ENCODE data around the gene SLC39A13. TPM values are rescaled to one million over a fixed set of nuclear protein-coding genes. Genes with fewer than 3 reads are reported as not detected.

Gene SLC39A13
- 100 to 1,000 TPM in 2 of 6 experiments, 10 to 100 TPM in 4; 78.2 to 126 (median 86.4) TPM for total RNA-seq (2021; fragmentation: NEBNext Ultra II Directional; extraction: Animal tissue kit (Norgen Biotek cat#: 25700))
- long read RNA-seq, partial matches to known transcripts: 62 of 193 reads
- long read RNA-seq, other reads (novel, unspliced or antisense): 129 of 193 reads

- TF ChIP-seq, protein P1, sequence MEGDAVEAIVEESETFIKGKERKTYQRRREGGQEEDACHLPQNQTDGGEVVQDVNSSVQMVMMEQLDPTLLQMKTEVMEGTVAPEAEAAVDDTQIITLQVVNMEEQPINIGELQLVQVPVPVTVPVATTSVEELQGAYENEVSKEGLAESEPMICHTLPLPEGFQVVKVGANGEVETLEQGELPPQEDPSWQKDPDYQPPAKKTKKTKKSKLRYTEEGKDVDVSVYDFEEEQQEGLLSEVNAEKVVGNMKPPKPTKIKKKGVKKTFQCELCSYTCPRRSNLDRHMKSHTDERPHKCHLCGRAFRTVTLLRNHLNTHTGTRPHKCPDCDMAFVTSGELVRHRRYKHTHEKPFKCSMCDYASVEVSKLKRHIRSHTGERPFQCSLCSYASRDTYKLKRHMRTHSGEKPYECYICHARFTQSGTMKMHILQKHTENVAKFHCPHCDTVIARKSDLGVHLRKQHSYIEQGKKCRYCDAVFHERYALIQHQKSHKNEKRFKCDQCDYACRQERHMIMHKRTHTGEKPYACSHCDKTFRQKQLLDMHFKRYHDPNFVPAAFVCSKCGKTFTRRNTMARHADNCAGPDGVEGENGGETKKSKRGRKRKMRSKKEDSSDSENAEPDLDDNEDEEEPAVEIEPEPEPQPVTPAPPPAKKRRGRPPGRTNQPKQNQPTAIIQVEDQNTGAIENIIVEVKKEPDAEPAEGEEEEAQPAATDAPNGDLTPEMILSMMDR (IDR thresholded peaks at IDR 0.05): peak; percentile 96
- DNase-seq: peak; percentile 95
- Mint-ChIP-seq H3K4me3 (peak within 1 kb of the TSS; percentile 94), H3K36me3 (ENCODE audit: low read depth) (no peaks in the 10 kb centered on the region; the same call in 1 of the 2 replicates), H3K27ac (peak within 1 kb of the TSS; percentile 97), H3K9me3 (no peaks in the 10 kb centered on the region), H3K27me3 (ENCODE audit: insufficient read depth) (peaks cover 3% of the 10 kb centered on the region; the same call in 1 of the 2 replicates), H3K4me1 (ENCODE audit: low read depth) (peaks cover 30% of the 10 kb centered on the region)
These were observed at the start of gene SLC39A13 for GRCh38 chr11:47407746-47408590. Gene SLC39A13, plus strand, starts transcription at chr11:47408590. Its CDS starts 1,505 bp downstream, at chr11:47410095.

GRCh38 chr11:47358731-47359051 lies 49.7 kb upstream of the SLC39A13 start:
- no peak overlapping the region for H3K27ac Mint-ChIP-seq
- no peaks in the 10 kb centered on the region for H3K36me3 Mint-ChIP-seq (ENCODE audit: low read depth)
- H3K27me3 Mint-ChIP-seq (ENCODE audit: insufficient read depth): no peaks in the 10 kb centered on the region; the same call in 1 of the 2 replicates

GRCh38 chr11:47359162-47359561 lies 49.2 kb upstream of the SLC39A13 start:
- no peak for DNase-seq
- no peak overlapping the region for H3K4me3 Mint-ChIP-seq
- no peaks in the 10 kb centered on the region; the same call in 1 of the 2 replicates for H3K27me3 Mint-ChIP-seq (ENCODE audit: insufficient read depth)
- TF ChIP-seq, protein P1 (IDR thresholded peaks at IDR 0.05): no peak
- H3K27ac Mint-ChIP-seq: no peak overlapping the region
- no peaks in the 10 kb centered on the region for H3K9me3 Mint-ChIP-seq
- no peaks in the 10 kb centered on the region for H3K4me1 Mint-ChIP-seq (ENCODE audit: low read depth)
- no peaks in the 10 kb centered on the region for H3K36me3 Mint-ChIP-seq (ENCODE audit: low read depth)

More at GRCh38 chr11:47358731-47359051, 49.7 kb upstream of the SLC39A13 start:
- Mint-ChIP-seq H3K9me3 (no peaks in the 10 kb centered on the region), H3K4me3 (no peak overlapping the region), H3K4me1 (ENCODE audit: low read depth) (no peaks in the 10 kb centered on the region)
- no peak for DNase-seq
- TF ChIP-seq, protein P1 (IDR thresholded peaks at IDR 0.05): no peak

DNA sequence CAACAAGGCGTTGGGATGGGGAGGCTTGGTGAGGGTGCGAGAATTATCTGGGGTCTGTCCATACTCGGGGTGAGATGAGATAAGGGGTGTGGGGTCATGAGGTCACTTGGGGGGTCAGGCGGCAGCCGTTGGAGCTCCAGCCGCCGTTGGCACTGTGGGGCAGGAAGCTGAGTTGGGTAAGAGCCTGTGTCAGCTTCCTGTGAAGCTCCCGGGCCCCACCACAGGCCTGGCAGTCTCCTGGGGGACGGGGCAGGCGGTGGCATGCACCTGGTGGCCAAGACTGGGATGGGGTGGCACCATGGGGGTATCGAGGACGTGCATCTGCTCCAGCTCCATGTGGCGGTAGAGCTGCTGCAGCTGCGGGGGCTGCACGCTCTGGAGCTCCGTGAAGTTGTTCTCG lies 48.8 kb upstream of the SLC39A13 start:
- H3K27ac Mint-ChIP-seq: no peak overlapping the region
- H3K4me3 Mint-ChIP-seq: no peak overlapping the region
- peaks cover 3% of the 10 kb centered on the region; the same call in 1 of the 2 replicates for H3K27me3 Mint-ChIP-seq (ENCODE audit: insufficient read depth)
- TF ChIP-seq, protein P1 (IDR thresholded peaks at IDR 0.05): no peak
- no peaks in the 10 kb centered on the region for H3K36me3 Mint-ChIP-seq (ENCODE audit: low read depth)
- DNase-seq: no peak
- no peaks in the 10 kb centered on the region for H3K9me3 Mint-ChIP-seq
- H3K4me1 Mint-ChIP-seq (ENCODE audit: low read depth): no peaks in the 10 kb centered on the region

GRCh38 chr11:47360341-47360740 lies 48.0 kb upstream of the SLC39A13 start:
- Mint-ChIP-seq H3K36me3 (ENCODE audit: low read depth) (no peaks in the 10 kb centered on the region), H3K4me1 (ENCODE audit: low read depth) (no peaks in the 10 kb centered on the region), H3K4me3 (no peak overlapping the region), H3K27ac (no peak overlapping the region), H3K27me3 (ENCODE audit: insufficient read depth) (peaks cover 4% of the 10 kb centered on the region; the same call in 1 of the 2 replicates), H3K9me3 (no peaks in the 10 kb centered on the region)
- TF ChIP-seq, protein P1 (IDR thresholded peaks at IDR 0.05): no peak
- DNase-seq: no peak

Measured in HFFc6 (cell line).